Fibroblast of lung (primary cell): ENCODE results near the gene COL26A1. TPM values are rescaled to one million over a fixed set of nuclear protein-coding genes. Genes with fewer than 3 reads are reported as not detected.

Source experiments
- DNase-seq, 2 donors: peaks; one replicate each; pipeline versions ENCODE4 v3.0.0 to v3.0.0-alpha.2; 2010; ENCODE audit warnings: low read depth in 2 of 2
- H2AFZ ChIP-seq: 2 replicates; pipeline ENCODE4 v1.5.1; 2012; ENCODE audit warnings: low read length, control low read depth, inconsistent platforms
- H3K27ac ChIP-seq: 2 replicates; pipeline ENCODE4 v1.5.1; 2011; ENCODE audit warnings: low read length, control low read depth; ENCODE audit not compliant: insufficient read depth
- H3K27me3 ChIP-seq: 2 replicates; pipeline ENCODE4 v1.5.1; 2011; ENCODE audit warnings: mild to moderate bottlenecking, low read length; ENCODE audit not compliant: control insufficient read depth, insufficient read depth
- H3K36me3 ChIP-seq: 2 replicates; pipeline ENCODE4 v1.5.1; 2011; ENCODE audit warnings: low read length; ENCODE audit not compliant: control insufficient read depth, insufficient read depth
- H3K4me1 ChIP-seq: 2 replicates; pipeline ENCODE4 v1.5.1; 2011; ENCODE audit warnings: low read length; ENCODE audit not compliant: control insufficient read depth, insufficient read depth; ENCODE audit errors: extremely low read depth
- H3K4me2 ChIP-seq: 2 replicates; pipeline ENCODE4 v1.5.1; 2011; ENCODE audit warnings: low read length, control low read depth; ENCODE audit not compliant: insufficient read depth; ENCODE audit errors: extremely low read depth
- H3K4me3 ChIP-seq, 4 experiments: fragments of 200-600 bp in 1 of 4; sonication (generic) in 1 of 4; replicated peaks in 1 of 4; 2 replicates each; pipeline ENCODE4 v1.5.1; 2011 to 2016; ENCODE audit warnings: low read length in 4 of 4, low read depth in 3 of 4, mild to moderate bottlenecking in 3 of 4, control low read depth in 2 of 4, inconsistent platforms in 1 of 4, mixed read lengths in 1 of 4; ENCODE audit not compliant: insufficient read depth in 1 of 4; ENCODE audit errors: control extremely low read depth in 1 of 4
- H3K79me2 ChIP-seq: 2 replicates; pipeline ENCODE4 v1.5.1; 2012; ENCODE audit warnings: mild to moderate bottlenecking, low read length, inconsistent platforms; ENCODE audit not compliant: control insufficient read depth, insufficient read depth
- H3K9ac ChIP-seq: 2 replicates; pipeline ENCODE4 v1.5.1; 2011; ENCODE audit warnings: mild to moderate bottlenecking, low read length, control low read depth; ENCODE audit not compliant: insufficient read depth
- H3K9me3 ChIP-seq: 2 replicates; pipeline ENCODE4 v1.5.1; 2012; ENCODE audit warnings: low read depth, low read length; ENCODE audit not compliant: control insufficient read depth, insufficient read depth
- H4K20me1 ChIP-seq: 2 replicates; pipeline ENCODE4 v1.5.1; 2011; ENCODE audit warnings: low read length; ENCODE audit not compliant: control insufficient read depth, insufficient read depth; ENCODE audit errors: extremely low read depth
- CTCF ChIP-seq, 2 donors: IDR thresholded peaks in 1 of 2; conservative IDR thresholded peaks in 1 of 2; 1 replicate in 1 of 2; 2 replicates in 1 of 2; pipeline ENCODE4 v1.5.1; 2011 to 2012; ENCODE audit warnings: low read length in 2 of 2, control low read depth in 1 of 2, inconsistent platforms in 1 of 2, low read depth in 1 of 2, mild to moderate bottlenecking in 1 of 2
- EZH2 ChIP-seq: IDR thresholded peaks from 2 replicates; pipeline ENCODE4 v1.5.1; 2012; ENCODE audit warnings: low read length, control low read depth, mild to moderate bottlenecking; ENCODE audit errors: missing control alignments
- polyA plus RNA-seq, 2 donors: library from polyadenylated mRNA; depleted of rRNA in 1 of 2; stranded (reverse) in 1 of 2; unstranded in 1 of 2; fragments of >200 nt; gene quantifications; 2 replicates each; pipeline ENCODE4 v1.2.1, GENCODE V29; 2011 to 2012; ENCODE audit warnings: missing spikeins in 1 of 2
- total RNA-seq: library from RNA; depleted of rRNA; stranded (reverse); fragments of >200 nt; gene quantifications from 2 replicates; pipeline ENCODE4 v1.2.1, GENCODE V29; 2014

Gene COL26A1
- total and polyA plus RNA-seq, 2 donors (not counting 1 experiment from before 2014, with no cell fraction given): 0.06 TPM; not detected in 1

DNA sequence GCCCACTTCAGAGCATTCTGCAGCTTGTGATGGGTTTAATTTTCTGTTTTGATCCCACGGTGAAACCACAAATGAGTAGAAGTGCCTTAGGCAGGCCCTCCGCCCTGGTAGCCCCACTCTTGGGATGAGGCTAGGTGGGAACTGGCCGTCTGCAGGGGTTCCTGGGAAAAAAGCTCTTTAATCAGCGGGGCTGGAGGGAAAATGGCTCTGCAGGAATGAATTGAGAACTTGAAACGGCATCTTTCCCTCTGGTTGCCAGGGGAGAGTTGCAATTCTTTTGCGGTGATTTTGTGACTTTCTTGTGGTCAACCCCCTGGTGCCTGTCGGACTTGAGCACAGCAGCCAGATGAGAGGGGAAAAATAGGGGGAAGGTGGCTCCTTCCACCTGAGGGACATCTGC, 32.7 kb downstream of the COL26A1 start:
- H3K4me2 ChIP-seq: no peak overlapping the region
- peaks cover 6% of the 10 kb centered on the region for H3K4me1 ChIP-seq
- no peak for DNase-seq
- no peak overlapping the region for H2AFZ ChIP-seq
- H3K27me3 ChIP-seq: peaks cover 2% of the 10 kb centered on the region
- H3K9ac ChIP-seq: no peak overlapping the region
- no peak overlapping the region for H3K27ac ChIP-seq
- TF ChIP-seq EZH2: no peak
- no peak for TF ChIP-seq CTCF (conservative IDR thresholded peaks at IDR 0.05 in 1 of 2, IDR thresholded peaks at IDR 0.05 in 1 of 2; ENCODE audit: low read depth in 1 of 2, low read length in 2 of 2)
- no peaks in the 10 kb centered on the region for H3K9me3 ChIP-seq
- H3K79me2 ChIP-seq: no peaks in the 10 kb centered on the region
- H3K4me3 ChIP-seq: no peak overlapping the region
- H4K20me1 ChIP-seq: no peaks in the 10 kb centered on the region
- no peaks in the 10 kb centered on the region for H3K36me3 ChIP-seq

- no peaks in the 10 kb centered on the region for H4K20me1 ChIP-seq
- no peak for DNase-seq
- no peak overlapping the region for H3K27ac ChIP-seq
- no peaks in the 10 kb centered on the region for H3K79me2 ChIP-seq
- no peak overlapping the region for H2AFZ ChIP-seq
- H3K27me3 ChIP-seq: peaks cover 4% of the 10 kb centered on the region
- peaks cover 3% of the 10 kb centered on the region for H3K4me1 ChIP-seq
- H3K36me3 ChIP-seq: no peaks in the 10 kb centered on the region
- no peak overlapping the region for H3K9ac ChIP-seq
- no peaks in the 10 kb centered on the region for H3K9me3 ChIP-seq
- no peak overlapping the region for H3K4me3 ChIP-seq
- H3K4me2 ChIP-seq: no peak overlapping the region
- TF ChIP-seq EZH2 (no peak), CTCF (conservative IDR thresholded peaks at IDR 0.05 in 1 of 2, IDR thresholded peaks at IDR 0.05 in 1 of 2; ENCODE audit: low read depth in 1 of 2, low read length in 2 of 2) (no peak)
These were observed 34.6 kb downstream of the COL26A1 start for GRCh38 chr7:101397243-101397642.

DNA sequence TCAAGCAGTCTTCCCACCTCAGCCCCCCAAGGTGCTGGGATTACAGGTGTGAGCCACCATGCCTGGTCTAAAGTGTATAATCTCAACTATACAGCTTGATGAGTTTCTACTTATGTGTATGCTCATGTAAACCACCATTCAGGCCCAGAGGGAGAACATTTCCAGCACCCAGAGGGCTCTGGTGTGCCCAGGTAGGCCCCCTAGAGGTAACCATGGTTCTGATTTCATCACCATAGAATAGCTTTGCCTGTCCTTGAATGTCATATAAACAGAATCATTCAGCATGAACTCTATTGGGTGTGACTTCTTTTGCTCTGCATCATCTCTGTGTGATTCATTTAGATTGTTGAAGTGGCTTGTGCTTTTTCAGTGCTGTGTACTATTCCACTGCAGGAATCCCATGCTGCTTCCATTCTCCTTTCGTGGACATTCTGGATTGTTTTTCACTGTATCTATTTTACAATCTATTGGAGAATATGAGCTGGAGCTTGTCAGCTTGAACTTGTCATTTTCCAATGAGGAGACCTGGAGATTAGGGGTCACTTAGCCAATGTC, 35.2 kb downstream of the COL26A1 start:
- no peak overlapping the region for H3K4me2 ChIP-seq
- no peak for TF ChIP-seq CTCF (conservative IDR thresholded peaks at IDR 0.05 in 1 of 2, IDR thresholded peaks at IDR 0.05 in 1 of 2; ENCODE audit: low read depth in 1 of 2, low read length in 2 of 2)
- TF ChIP-seq EZH2: no peak

More for the DNA sequence above, 35.2 kb downstream of the COL26A1 start:
- Histone ChIP-seq H3K4me1 (peaks cover 3% of the 10 kb centered on the region), H3K27ac (no peak overlapping the region), H3K9me3 (no peaks in the 10 kb centered on the region), H3K79me2 (no peaks in the 10 kb centered on the region), H3K9ac (no peak overlapping the region), H4K20me1 (no peaks in the 10 kb centered on the region), H3K4me3 (no peak overlapping the region), H3K27me3 (peaks cover 4% of the 10 kb centered on the region), H3K36me3 (no peaks in the 10 kb centered on the region), H2AFZ (no peak overlapping the region)
- no peak for DNase-seq
